ENCODE results near the gene SNX32.

The SNX32 gene

DNA sequence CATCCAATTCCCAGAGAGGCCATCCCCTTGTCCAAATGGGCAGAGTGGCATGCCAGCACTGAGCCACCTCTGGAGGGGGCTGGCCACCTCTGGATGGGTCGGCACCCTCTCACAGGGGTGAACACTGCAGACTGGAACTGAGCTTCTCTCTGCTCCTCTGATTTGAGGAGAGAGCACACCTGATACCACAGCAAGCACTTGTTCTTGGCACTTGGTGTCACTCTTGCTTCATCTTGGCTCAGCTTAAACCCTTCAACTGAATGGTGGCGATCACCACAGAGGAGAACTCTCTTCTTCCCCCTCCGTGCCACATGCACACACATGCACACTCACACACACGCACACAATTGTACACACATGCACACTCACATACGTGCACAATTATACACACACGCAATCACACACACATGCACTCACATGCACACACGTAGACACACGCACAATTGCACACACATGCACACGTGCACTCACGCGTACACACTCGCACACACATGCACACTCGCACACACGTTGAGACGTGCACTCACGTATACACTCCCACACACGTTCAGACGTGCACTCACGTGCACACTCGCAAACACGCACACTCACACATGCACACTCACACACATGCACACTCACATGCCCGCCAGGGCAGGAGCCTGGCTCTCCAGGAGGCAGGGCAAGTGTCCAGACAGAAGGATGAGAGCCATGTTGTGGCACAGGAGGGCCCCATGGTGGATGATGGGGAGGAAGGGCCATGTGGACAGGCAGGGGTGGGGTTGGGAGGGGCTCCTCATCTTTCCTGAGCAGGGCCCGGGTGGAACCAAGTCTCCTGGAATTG lies 23.5 kb upstream of the SNX32 start:
- H3K27me3 ChIP-seq = peaks cover 15% of the 10 kb centered on the region
- no peak overlapping the region for H3K4me3 ChIP-seq (ENCODE audit: low read depth in 1 of 2, low read length in 1 of 2)
- peaks cover 36 to 40% of the 10 kb centered on the region in 2 experiments for H3K4me1 ChIP-seq (ENCODE audit: control insufficient read depth in 1 of 2, insufficient read depth in 1 of 2, low read depth in 1 of 2, low read length in 1 of 2)
- no peaks in the 10 kb centered on the region for H3K36me3 ChIP-seq
- H3K9me3 ChIP-seq = no peaks in the 10 kb centered on the region
- H3K27ac ChIP-seq = no peak overlapping the region
- TF ChIP-seq, protein P1, sequence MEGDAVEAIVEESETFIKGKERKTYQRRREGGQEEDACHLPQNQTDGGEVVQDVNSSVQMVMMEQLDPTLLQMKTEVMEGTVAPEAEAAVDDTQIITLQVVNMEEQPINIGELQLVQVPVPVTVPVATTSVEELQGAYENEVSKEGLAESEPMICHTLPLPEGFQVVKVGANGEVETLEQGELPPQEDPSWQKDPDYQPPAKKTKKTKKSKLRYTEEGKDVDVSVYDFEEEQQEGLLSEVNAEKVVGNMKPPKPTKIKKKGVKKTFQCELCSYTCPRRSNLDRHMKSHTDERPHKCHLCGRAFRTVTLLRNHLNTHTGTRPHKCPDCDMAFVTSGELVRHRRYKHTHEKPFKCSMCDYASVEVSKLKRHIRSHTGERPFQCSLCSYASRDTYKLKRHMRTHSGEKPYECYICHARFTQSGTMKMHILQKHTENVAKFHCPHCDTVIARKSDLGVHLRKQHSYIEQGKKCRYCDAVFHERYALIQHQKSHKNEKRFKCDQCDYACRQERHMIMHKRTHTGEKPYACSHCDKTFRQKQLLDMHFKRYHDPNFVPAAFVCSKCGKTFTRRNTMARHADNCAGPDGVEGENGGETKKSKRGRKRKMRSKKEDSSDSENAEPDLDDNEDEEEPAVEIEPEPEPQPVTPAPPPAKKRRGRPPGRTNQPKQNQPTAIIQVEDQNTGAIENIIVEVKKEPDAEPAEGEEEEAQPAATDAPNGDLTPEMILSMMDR (IDR thresholded peaks at IDR 0.05) = no peak

DNA sequence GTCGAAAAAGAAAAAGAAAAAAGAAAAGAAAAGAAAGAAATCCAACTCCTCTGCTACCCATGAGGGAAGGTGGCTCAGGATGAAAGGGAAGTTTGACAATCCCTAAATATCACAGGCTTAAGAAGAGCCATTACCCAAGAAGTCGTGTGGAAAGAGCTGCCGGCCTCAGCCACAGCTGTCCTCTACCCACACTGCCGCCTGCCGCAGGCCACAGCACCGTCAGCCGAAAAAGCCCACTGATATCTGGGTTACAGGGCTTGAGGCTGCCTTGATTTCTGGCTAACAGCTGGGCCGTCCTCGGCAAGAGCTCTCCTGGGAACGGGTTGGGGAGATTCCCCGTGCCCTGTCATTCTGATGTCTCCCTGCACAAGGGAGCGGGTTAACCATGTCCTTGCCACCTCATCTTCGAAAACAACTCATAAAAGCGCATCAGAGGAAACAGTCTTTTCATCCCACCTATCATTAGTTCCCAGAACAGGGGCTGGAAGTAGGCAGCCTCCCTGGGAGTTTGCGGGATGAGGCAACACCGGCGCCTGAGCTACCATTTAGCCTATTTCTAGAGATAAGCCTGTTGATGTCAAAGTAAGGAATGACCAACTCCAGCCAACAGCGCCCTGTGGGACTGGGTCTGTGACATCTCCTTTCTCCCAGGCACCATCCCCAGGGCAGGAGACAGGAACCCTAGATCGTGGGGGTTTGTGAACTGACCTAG lies 21.8 kb upstream of the SNX32 start:
- Histone ChIP-seq H3K4me1 (ENCODE audit: control insufficient read depth in 1 of 2, insufficient read depth in 1 of 2, low read depth in 1 of 2, low read length in 1 of 2) (peaks cover 42 to 50% of the 10 kb centered on the region in 2 experiments), H3K9me3 (no peaks in the 10 kb centered on the region), H3K36me3 (no peaks in the 10 kb centered on the region), H3K4me3 (ENCODE audit: low read depth in 1 of 2, low read length in 1 of 2) (peak overlapping the region in 1 of 2 experiments; percentile 1), H3K27me3 (peaks cover 14% of the 10 kb centered on the region), H3K27ac (peak overlapping the region; percentile 80)
- TF ChIP-seq, protein P1 (IDR thresholded peaks at IDR 0.05) = no peak

DNA sequence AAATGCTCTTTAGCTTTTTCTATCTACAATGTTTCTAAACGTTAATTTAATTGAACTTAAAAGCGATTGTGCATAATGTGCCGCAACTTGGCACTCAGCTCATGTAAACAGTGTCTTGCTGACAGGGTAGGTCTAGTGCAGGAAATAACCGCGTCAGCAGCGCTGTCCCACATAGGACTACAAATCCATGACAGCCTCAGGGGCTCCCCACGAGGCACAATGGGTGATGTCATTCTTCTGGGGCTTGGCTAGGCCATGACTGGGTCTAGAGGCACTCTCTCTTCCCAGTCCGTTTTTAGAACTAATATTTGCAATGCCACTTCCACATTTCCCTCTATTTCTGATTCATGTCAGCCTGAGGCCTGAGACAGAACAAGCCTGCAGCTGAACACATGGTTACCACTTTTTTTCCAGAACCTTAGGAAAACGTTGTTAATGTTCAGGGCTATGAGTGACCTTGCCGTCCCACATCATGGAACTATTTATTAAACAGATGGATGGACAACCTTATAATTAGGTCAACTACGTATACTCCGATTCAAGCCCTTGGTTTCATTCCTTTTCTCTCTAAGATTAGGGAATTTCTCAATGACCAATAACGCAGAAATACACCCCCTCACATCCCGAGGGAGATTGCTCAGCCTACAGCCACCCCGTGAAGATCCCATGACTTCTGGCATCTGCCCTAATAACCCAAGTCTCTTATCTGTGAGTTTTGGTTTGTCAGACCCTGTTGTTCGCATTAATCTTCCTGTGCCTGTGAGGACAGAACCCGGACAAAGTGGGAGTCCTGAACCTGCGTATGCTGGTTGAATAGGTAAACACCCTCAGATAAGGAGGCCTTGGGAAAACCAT lies 19.4 kb upstream of the SNX32 start:
- H3K27me3 ChIP-seq = no peaks in the 10 kb centered on the region
- H3K4me1 ChIP-seq (ENCODE audit: control insufficient read depth in 1 of 2, insufficient read depth in 1 of 2, low read depth in 1 of 2, low read length in 1 of 2) = peaks cover 52 to 66% of the 10 kb centered on the region in 2 experiments
- peak overlapping the region; percentile 9 for H3K27ac ChIP-seq
- H3K9me3 ChIP-seq = no peaks in the 10 kb centered on the region
- TF ChIP-seq, protein P1 (IDR thresholded peaks at IDR 0.05) = no peak
- no peak overlapping the region for H3K4me3 ChIP-seq (ENCODE audit: low read depth in 1 of 2, low read length in 1 of 2)
- H3K36me3 ChIP-seq = no peaks in the 10 kb centered on the region

DNA sequence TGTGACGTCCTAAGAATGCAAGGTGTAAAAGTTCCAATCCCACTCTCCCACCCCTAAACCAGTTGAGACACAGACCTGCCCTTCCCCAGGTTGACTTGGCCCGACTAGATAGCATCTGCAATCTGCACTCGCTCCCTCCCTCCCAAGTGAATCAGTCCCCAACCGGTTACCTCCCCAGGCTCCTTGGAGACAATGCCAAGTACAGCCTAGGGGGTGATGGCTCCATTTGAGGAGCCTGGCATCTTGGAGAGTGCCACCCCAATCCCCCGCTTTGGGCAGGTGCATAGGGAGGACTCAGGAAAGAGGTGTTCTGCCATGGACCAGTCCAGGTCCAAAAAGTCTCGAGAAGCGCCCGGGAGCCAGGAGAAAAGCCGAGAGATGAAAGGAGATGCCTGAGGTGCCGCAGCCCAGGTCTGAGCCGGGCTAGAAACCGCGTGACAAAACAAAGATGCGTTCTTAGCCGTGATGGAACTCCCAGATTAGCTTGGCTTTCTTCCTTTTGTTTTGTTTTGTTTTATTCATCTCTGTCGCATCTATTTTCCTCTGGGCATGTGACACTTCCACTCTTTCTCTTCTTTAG lies 18.7 kb upstream of the SNX32 start:
- TF ChIP-seq, protein P1 (IDR thresholded peaks at IDR 0.05) = no peak
- Histone ChIP-seq H3K4me3 (ENCODE audit: low read depth in 1 of 2, low read length in 1 of 2) (no peak overlapping the region), H3K27me3 (no peaks in the 10 kb centered on the region), H3K36me3 (no peaks in the 10 kb centered on the region), H3K4me1 (ENCODE audit: control insufficient read depth in 1 of 2, insufficient read depth in 1 of 2, low read depth in 1 of 2, low read length in 1 of 2) (peaks cover 52 to 67% of the 10 kb centered on the region in 2 experiments), H3K27ac (no peak overlapping the region), H3K9me3 (no peaks in the 10 kb centered on the region)

GRCh38 chr11:65816696-65817095 lies 17.1 kb upstream of the SNX32 start:
- no peaks in the 10 kb centered on the region for H3K36me3 ChIP-seq
- H3K4me1 ChIP-seq (ENCODE audit: control insufficient read depth in 1 of 2, insufficient read depth in 1 of 2, low read depth in 1 of 2, low read length in 1 of 2) = peaks cover 45 to 61% of the 10 kb centered on the region in 2 experiments
- H3K27ac ChIP-seq = peak overlapping the region; percentile 94
- H3K4me3 ChIP-seq (ENCODE audit: low read depth in 1 of 2, low read length in 1 of 2) = no peak overlapping the region
- TF ChIP-seq, protein P1 (IDR thresholded peaks at IDR 0.05) = no peak
- no peaks in the 10 kb centered on the region for H3K9me3 ChIP-seq
- no peaks in the 10 kb centered on the region for H3K27me3 ChIP-seq

Data from neutrophil (primary cell).